PFSK-1 (cell line): ENCODE data around the gene TCHP.

Experiments used
- FOXP2 ChIP-seq: optimal IDR thresholded peaks from 2 replicates; pipeline ENCODE3; 2011; ENCODE audit warnings: borderline replicate concordance, control low read depth, inconsistent platforms; ENCODE audit not compliant: insufficient read depth; ENCODE audit errors: extremely low read length, extremely low read depth
- POLR2AphosphoS5 ChIP-seq: IDR thresholded peaks from 2 replicates; pipeline ENCODE4 v1.6.1; 2012; ENCODE audit warnings: low read depth, mild to moderate bottlenecking, control low read depth, low read length, moderate library complexity
- SIN3A ChIP-seq: IDR thresholded peaks from 2 replicates; pipeline ENCODE4 v1.6.1; 2012; ENCODE audit warnings: mild to moderate bottlenecking, low read length, moderate library complexity, borderline replicate concordance; ENCODE audit not compliant: insufficient read depth
- TAF1 ChIP-seq: IDR thresholded peaks from 2 replicates; pipeline ENCODE4 v1.6.1; 2012; ENCODE audit warnings: low read length, control low read depth, borderline replicate concordance; ENCODE audit not compliant: insufficient read depth
- TF ChIP-seq, protein P1 (sequence below), 2 experiments: IDR thresholded peaks; 2 replicates each; pipeline versions ENCODE4 v1.6.1 to v1.8.0; 2011 to 2012; ENCODE audit warnings: low read depth in 2 of 2, low read length in 2 of 2, control low read depth in 1 of 2, inconsistent platforms in 1 of 2, mild to moderate bottlenecking in 1 of 2, moderate library complexity in 1 of 2; ENCODE audit not compliant: insufficient read depth in 1 of 2

The TCHP gene

DNA sequence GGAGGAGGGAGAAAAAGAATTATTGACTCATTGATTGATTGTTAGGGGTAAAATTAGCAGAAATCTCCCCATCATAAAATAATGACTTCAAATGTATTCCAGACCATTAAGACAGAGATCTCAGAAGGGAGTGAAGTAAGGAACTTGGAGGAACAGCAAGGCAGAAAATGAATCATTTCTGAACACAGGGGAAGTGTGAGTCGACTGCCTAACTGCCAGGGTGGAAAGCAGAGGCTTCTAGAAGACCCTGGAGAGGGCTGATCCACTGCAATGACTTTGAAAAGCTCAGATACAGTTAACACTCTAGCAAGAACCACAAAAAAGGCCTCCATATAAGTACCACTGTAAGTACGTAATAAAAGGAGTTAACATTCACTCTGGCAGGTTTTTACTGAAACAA is 29.4 kb upstream of the TCHP start:
- TF ChIP-seq TAF1 (no peak), FOXP2 (no peak), POLR2AphosphoS5 (no peak), SIN3A (no peak)
- TF ChIP-seq, protein P1, sequence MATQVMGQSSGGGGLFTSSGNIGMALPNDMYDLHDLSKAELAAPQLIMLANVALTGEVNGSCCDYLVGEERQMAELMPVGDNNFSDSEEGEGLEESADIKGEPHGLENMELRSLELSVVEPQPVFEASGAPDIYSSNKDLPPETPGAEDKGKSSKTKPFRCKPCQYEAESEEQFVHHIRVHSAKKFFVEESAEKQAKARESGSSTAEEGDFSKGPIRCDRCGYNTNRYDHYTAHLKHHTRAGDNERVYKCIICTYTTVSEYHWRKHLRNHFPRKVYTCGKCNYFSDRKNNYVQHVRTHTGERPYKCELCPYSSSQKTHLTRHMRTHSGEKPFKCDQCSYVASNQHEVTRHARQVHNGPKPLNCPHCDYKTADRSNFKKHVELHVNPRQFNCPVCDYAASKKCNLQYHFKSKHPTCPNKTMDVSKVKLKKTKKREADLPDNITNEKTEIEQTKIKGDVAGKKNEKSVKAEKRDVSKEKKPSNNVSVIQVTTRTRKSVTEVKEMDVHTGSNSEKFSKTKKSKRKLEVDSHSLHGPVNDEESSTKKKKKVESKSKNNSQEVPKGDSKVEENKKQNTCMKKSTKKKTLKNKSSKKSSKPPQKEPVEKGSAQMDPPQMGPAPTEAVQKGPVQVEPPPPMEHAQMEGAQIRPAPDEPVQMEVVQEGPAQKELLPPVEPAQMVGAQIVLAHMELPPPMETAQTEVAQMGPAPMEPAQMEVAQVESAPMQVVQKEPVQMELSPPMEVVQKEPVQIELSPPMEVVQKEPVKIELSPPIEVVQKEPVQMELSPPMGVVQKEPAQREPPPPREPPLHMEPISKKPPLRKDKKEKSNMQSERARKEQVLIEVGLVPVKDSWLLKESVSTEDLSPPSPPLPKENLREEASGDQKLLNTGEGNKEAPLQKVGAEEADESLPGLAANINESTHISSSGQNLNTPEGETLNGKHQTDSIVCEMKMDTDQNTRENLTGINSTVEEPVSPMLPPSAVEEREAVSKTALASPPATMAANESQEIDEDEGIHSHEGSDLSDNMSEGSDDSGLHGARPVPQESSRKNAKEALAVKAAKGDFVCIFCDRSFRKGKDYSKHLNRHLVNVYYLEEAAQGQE (IDR thresholded peaks at IDR 0.05; ENCODE audit: insufficient read depth in 1 of 2, low read depth in 2 of 2, low read length in 2 of 2): no peak

DNA sequence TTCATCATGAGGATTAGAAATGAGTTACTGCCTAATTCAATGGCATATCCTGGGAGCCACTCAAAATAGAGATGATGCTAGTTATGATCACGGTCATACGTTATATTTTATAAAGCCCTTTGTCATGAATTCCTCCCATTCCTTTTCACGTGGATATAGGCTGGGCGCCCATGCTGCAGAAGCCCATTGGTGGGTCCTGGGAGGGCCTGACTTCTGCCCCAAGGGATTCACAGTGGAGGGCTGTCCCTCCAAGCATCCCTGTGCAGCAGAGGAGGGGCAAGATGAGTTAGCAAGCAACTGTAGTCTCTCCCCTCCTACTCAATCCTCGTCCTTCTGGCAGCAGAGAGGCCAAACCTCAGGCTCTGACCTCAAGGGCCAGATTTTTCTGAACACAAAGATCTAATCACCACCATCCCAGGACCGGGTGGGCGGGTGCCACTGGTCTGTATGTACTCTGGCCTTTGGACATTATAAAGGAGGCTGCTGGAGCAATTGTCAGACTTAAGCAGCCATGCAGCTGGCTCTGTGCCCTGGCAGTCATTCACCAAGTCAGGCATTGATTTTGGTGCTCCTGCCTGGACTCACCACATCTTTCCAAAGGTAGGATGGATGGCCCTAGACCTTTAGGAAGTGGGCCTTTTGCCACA is 28.3 kb upstream of the TCHP start:
- TF ChIP-seq TAF1 (no peak), POLR2AphosphoS5 (no peak), FOXP2 (no peak), SIN3A (no peak)
- TF ChIP-seq, protein P1 (IDR thresholded peaks at IDR 0.05; ENCODE audit: insufficient read depth in 1 of 2, low read depth in 2 of 2, low read length in 2 of 2): no peak

DNA sequence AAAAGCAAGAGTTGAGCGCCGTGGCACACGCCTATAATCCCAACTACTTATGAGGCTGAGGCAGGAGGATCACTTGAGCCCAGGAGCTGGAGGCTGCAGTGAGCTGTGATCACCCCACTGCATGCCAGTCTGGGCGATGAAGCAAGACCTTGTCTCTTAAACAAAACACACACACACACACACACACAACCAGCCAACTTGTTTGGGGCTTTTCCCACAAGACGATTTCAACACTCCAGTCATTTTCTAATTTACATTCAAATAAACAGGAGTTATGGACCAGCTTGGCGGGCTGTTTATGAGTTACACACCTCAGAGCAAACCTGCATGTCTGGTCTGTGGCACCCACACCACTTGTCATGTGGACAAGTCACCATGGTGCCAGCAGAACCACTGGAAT is 26.4 kb upstream of the TCHP start:
- TF ChIP-seq TAF1 (no peak), SIN3A (no peak), FOXP2 (no peak), POLR2AphosphoS5 (no peak)
- TF ChIP-seq, protein P1 (IDR thresholded peaks at IDR 0.05; ENCODE audit: insufficient read depth in 1 of 2, low read depth in 2 of 2, low read length in 2 of 2): no peak

DNA sequence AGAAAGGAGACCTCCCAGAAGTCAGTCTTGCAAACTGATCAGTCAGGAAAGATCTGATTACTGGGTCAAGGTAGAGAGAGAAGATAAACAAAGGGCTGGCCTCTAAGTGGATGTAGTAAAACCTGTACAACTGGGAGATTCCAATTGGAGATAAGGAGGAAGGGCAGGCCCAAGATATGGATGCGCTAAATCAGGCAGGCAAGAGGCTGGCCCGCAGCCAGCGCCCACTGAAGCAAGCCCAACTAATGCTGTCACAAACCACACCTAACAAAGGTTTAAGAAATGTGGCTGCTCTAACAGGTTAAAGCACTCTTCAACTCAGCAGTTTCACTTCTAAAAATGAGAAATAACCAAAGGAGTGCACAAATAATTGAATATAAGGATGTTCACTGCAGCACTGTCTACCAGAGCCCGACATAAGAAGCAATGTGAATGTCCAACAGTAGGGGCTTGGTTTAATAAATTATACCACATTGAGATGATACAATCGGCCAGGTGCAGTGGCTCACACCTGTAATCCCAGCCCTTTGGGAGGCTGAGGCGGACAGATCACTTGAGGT is 24.4 kb upstream of the TCHP start:
- TF ChIP-seq, protein P1 (IDR thresholded peaks at IDR 0.05; ENCODE audit: insufficient read depth in 1 of 2, low read depth in 2 of 2, low read length in 2 of 2): no peak
- TF ChIP-seq POLR2AphosphoS5: no peak

DNA sequence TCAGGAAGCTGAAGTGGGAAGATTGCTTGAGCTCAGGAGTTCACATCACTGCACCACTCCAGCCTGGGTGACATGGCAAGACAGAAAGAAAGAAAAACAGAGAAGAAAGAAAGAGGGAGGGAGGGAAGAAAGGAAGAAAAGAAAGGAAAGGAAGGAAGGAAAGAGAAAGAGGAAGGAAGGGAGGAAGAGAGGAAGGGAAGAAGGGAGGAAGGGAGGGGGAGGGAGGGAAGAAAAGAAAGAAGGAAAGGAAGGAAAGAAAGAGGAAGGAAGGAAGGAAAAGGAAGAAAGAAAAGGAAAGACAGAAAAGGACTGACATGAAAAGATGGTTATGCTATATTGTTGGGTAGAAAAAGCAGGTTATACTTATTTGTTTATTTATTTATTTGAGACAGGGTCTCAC is 23.7 kb upstream of the TCHP start:
- TF ChIP-seq SIN3A (no peak), FOXP2 (no peak), POLR2AphosphoS5 (no peak), TAF1 (no peak)
- TF ChIP-seq, protein P1 (IDR thresholded peaks at IDR 0.05; ENCODE audit: insufficient read depth in 1 of 2, low read depth in 2 of 2, low read length in 2 of 2): no peak
